Cardiac ventricle fibroblast (primary cell): ENCODE data around the gene FBRS. TPM values are rescaled to one million over a fixed set of nuclear protein-coding genes. Genes with fewer than 3 reads are reported as not detected.

Experiments used
- total RNA-seq: library from RNA; depleted of rRNA; stranded (reverse); fragments of >200 nt; gene quantifications from 2 replicates; pipeline ENCODE4 v1.2.3, GENCODE V29; 2015

The FBRS gene
- 25.1 and 30.0 TPM in 2 replicates for total RNA-seq

GRCh38 chr16:30657866-30658730 is at the start of gene FBRS:
Gene FBRS (plus strand): TSS chr16:30658431. CDS start chr16:30659519, 1,088 bp downstream.

GRCh38 chr16:30609926-30610839 is 48.0 kb upstream of the FBRS start, which contains the start of gene ZNF689:
Gene ZNF689 (minus strand): TSS chr16:30610389. CDS start chr16:30610041, 348 bp downstream.

GRCh38 chr16:30650369-30651123 is 7.7 kb upstream of the FBRS start, which contains the start of gene PRR14:
Gene PRR14 (plus strand): TSS chr16:30650960. CDS start chr16:30651646, 686 bp downstream.

GRCh38 chr16:30698816-30699614 is 40.8 kb downstream of the FBRS start, which contains the start of gene SRCAP:
Gene SRCAP (plus strand): TSS chr16:30699171. CDS start chr16:30700825, 1,654 bp downstream.

Other genes starting within 250 kb of the FBRS start
- 12.6 and 16.9 TPM in 2 replicates for gene DCTPP1, start 228.4 kb upstream of the FBRS start, total RNA-seq
- gene SEPHS2, start 212.6 kb upstream of the FBRS start, total RNA-seq, result 23.2 and 25.8 TPM in 2 replicates
- gene ITGAL, start 185.7 kb upstream of the FBRS start, total RNA-seq, result not detected in 2 replicates
- 15.4 and 18.7 TPM in 2 replicates for gene ZNF768, start 131.9 kb upstream of the FBRS start, total RNA-seq
- 7.8 and 10.0 TPM in 2 replicates for gene ZNF747, start 123.6 kb upstream of the FBRS start, total RNA-seq
- gene ZNF764, start 100.1 kb upstream of the FBRS start, total RNA-seq, result 7.9 and 8.9 TPM in 2 replicates
- 10.4 and 11.6 TPM in 2 replicates for gene ZNF688, start 86.7 kb upstream of the FBRS start, total RNA-seq
- 6.8 and 18.9 TPM in 2 replicates for gene ZNF785, start 72.7 kb upstream of the FBRS start, total RNA-seq
- 7.1 and 9.8 TPM in 2 replicates for gene ZNF689, start 48.0 kb upstream of the FBRS start, total RNA-seq
- 16.0 and 24.8 TPM in 2 replicates for gene PRR14, start 7.5 kb upstream of the FBRS start, total RNA-seq
- 21.4 and 34.3 TPM in 2 replicates for gene SRCAP, start 40.7 kb downstream of the FBRS start, total RNA-seq
- gene PHKG2, start 90.0 kb downstream of the FBRS start, total RNA-seq, result 13.2 and 17.8 TPM in 2 replicates
- gene CFAP119, start 103.6 kb downstream of the FBRS start, total RNA-seq, result 0.62 and 0.93 TPM in 2 replicates
- gene RNF40, start 103.9 kb downstream of the FBRS start, total RNA-seq, result 68.0 and 87.4 TPM in 2 replicates
- 11.7 and 15.0 TPM in 2 replicates for gene ZNF629, start 128.8 kb downstream of the FBRS start, total RNA-seq
- gene BCL7C, start 235.6 kb downstream of the FBRS start, total RNA-seq, result 29.7 and 36.9 TPM in 2 replicates
- 2.0 and 3.6 TPM in 2 replicates for gene CTF1, start 238.2 kb downstream of the FBRS start, total RNA-seq